HepG2 (cell line): ENCODE data around the gene ZG16. TPM values are rescaled to one million over a fixed set of nuclear protein-coding genes. Genes with fewer than 3 reads are reported as not detected.

ENCODE experiments used
- AHDC1 ChIP-seq: sonication (generic); formaldehyde crosslinking; IDR thresholded peaks from 2 replicates; pipeline ENCODE4 v1.5.1; 2020; ENCODE audit warnings: mild to moderate bottlenecking, missing genetic modification reagents, borderline replicate concordance
- ATRX ChIP-seq: sonication (generic); formaldehyde crosslinking; IDR thresholded peaks from 2 replicates; pipeline ENCODE4 v1.4.0; 2020; ENCODE audit warnings: missing genetic modification reagents, borderline replicate concordance
- CBX2 ChIP-seq, 2 experiments: fragments of 200-600 bp in 1 of 2; sonication (generic); formaldehyde crosslinking in 1 of 2; IDR thresholded peaks; 2 replicates each; pipeline versions ENCODE4 v1.7.0 to v1.8.1; 2018 to 2022; ENCODE audit warnings: low read depth in 2 of 2, low read length in 1 of 2, mild to moderate bottlenecking in 1 of 2, missing genetic modification reagents in 1 of 2
- CREB1 ChIP-seq, 2 experiments: fragments of 450-650 bp in 1 of 2; IDR thresholded peaks; 2 replicates each; pipeline ENCODE4 v1.6.1; 2016 to 2017; ENCODE audit warnings: control low read depth in 1 of 2, mild to moderate bottlenecking in 1 of 2, missing compliant biosample characterization in 1 of 2, missing genetic modification characterization in 1 of 2
- GMEB1 ChIP-seq: sonication (generic); formaldehyde crosslinking; IDR thresholded peaks from 2 replicates; pipeline ENCODE4 v1.5.1; 2020; ENCODE audit warnings: missing genetic modification reagents, mild to moderate bottlenecking, borderline replicate concordance
- KLF6 ChIP-seq: IDR thresholded peaks from 2 replicates; pipeline ENCODE4 v1.8.0; 2016; ENCODE audit warnings: missing biosample characterization, missing genetic modification reagents
- MEF2D ChIP-seq: sonication (generic); formaldehyde crosslinking; IDR thresholded peaks from 2 replicates; pipeline ENCODE4 v1.5.1; 2020; ENCODE audit warnings: mild to moderate bottlenecking, missing genetic modification reagents
- MLXIP ChIP-seq: sonication (generic); formaldehyde crosslinking; IDR thresholded peaks from 2 replicates; pipeline ENCODE4 v1.9.0; 2021; ENCODE audit warnings: missing genetic modification reagents, borderline replicate concordance
- PCBP1 ChIP-seq: fragments of 200-400 bp; formaldehyde crosslinking; IDR thresholded peaks from 2 replicates; pipeline ENCODE4 v1.6.1; 2017; ENCODE audit warnings: mild to moderate bottlenecking, low read depth, low read length, borderline replicate concordance
- POLR2AphosphoS5 ChIP-seq: IDR thresholded peaks from 2 replicates; pipeline ENCODE4 v1.6.1; 2012; ENCODE audit warnings: low read depth, low read length
- PREB ChIP-seq: sonication (generic); formaldehyde crosslinking; IDR thresholded peaks from 2 replicates; pipeline ENCODE4 v1.4.0; 2020; ENCODE audit warnings: missing genetic modification reagents
- SMAD9 ChIP-seq: sonication (generic); formaldehyde crosslinking; IDR thresholded peaks from 2 replicates; pipeline ENCODE4 v1.5.1; 2020; ENCODE audit warnings: mild to moderate bottlenecking, missing genetic modification reagents
- YY1 ChIP-seq: IDR thresholded peaks from 2 replicates; pipeline ENCODE4 v1.6.1; 2011; ENCODE audit warnings: low read length, low read depth, moderate library complexity, mild to moderate bottlenecking; ENCODE audit not compliant: insufficient read depth, insufficient replicate concordance
- ZBTB38 ChIP-seq: sonication (generic); formaldehyde crosslinking; IDR thresholded peaks from 2 replicates; pipeline ENCODE4 v1.5.1; 2020; ENCODE audit warnings: mild to moderate bottlenecking, missing genetic modification reagents
- ZNF224 ChIP-seq: sonication (generic); formaldehyde crosslinking; IDR thresholded peaks from 2 replicates; pipeline ENCODE4 v1.5.0; 2020; ENCODE audit warnings: mild to moderate bottlenecking, missing genetic modification reagents
- ZSCAN20 ChIP-seq: sonication (generic); formaldehyde crosslinking; IDR thresholded peaks from 2 replicates; pipeline ENCODE4 v1.4.0; 2020; ENCODE audit warnings: missing genetic modification reagents, mild to moderate bottlenecking, borderline replicate concordance
- polyA plus RNA-seq, 8 experiments: library from polyadenylated mRNA; depleted of rRNA in 3 of 8; stranded (reverse) in 7 of 8; unstranded in 1 of 8; fragments of >200 nt; fragmentation: Illumina TruSeq in 4 of 8; extraction: Trizol in 4 of 8; gene quantifications; 2 replicates each; pipeline versions ENCODE4 v1.2.1 to v1.2.3, GENCODE V29; 2011 to 2016; ENCODE audit warnings: low read depth in 4 of 8, missing spikeins in 1 of 8, mixed read lengths in 1 of 8; ENCODE audit not compliant: insufficient read depth in 1 of 8
- total RNA-seq, 5 experiments: library from RNA; depleted of rRNA; stranded (reverse); fragments of >200 nt; fragmentation: Illumina TruSeq; extraction: Trizol; gene quantifications; 2 replicates each; pipeline ENCODE4 v1.2.3, GENCODE V29; 2016; ENCODE audit warnings: low read depth in 1 of 5

The ZG16 gene
- total and polyA plus RNA-seq, 2 of the 13 experiments (the other 11 are each of a cell fraction or from before 2014, with no cell fraction given) = 0.04 to 0.07 TPM

GRCh38 chr16:29811170-29811895, 33.3 kb downstream of the ZG16 start (continued):
- 0 out of 2 replicates have a peak, but pooled peaks have one; percentile 79 for TF ChIP-seq PREB
- TF ChIP-seq MEF2D = peak; percentile 92
- TF ChIP-seq ZSCAN20 (CRISPR knock-in tag) = peak; percentile 69; the same call in 1 of the 2 replicates
- peak; percentile 65; the same call in 1 of the 2 replicates for TF ChIP-seq PCBP1
- 0 out of 2 replicates have a peak, but pooled peaks have one; percentile 36 for TF ChIP-seq AHDC1 (CRISPR knock-in tag)
- TF ChIP-seq CBX2 (IDR thresholded peaks at IDR 0.05; ENCODE audit: low read depth, low read length) = no peak
- no peak for TF ChIP-seq CBX2 (CRISPR knock-in tag; IDR thresholded peaks at IDR 0.05; ENCODE audit: low read depth)
- no peak for TF ChIP-seq ATRX (CRISPR knock-in tag)
- 0 out of 2 replicates have a peak, but pooled peaks have one; percentile 3 for TF ChIP-seq ZNF224
- TF ChIP-seq KLF6 (CRISPR knock-in tag) = 0 out of 2 replicates have a peak, but pooled peaks have one; percentile 58
- peak; percentile 56; the same call in 1 of the 2 replicates for TF ChIP-seq ZBTB38 (CRISPR knock-in tag)
- peak; percentile 63; the same call in 1 of the 2 replicates for TF ChIP-seq POLR2AphosphoS5
- no peak for TF ChIP-seq CREB1 (IDR thresholded peaks at IDR 0.05)
- no peak for TF ChIP-seq CREB1 (CRISPR knock-in tag; IDR thresholded peaks at IDR 0.05)
- TF ChIP-seq SMAD9 (CRISPR knock-in tag) = 0 out of 2 replicates have a peak, but pooled peaks have one; percentile 37
- no peak for TF ChIP-seq MLXIP (CRISPR knock-in tag)
- peak; percentile 66; the same call in 1 of the 2 replicates for TF ChIP-seq GMEB1 (CRISPR knock-in tag)
- TF ChIP-seq YY1 = peak; percentile 78
